NAMALWA (cell line): ENCODE data around the gene B3GNT2.
"Not testable (repeated sequence)": the region's sequence is repeated elsewhere in the genome, so short reads cannot be mapped to it uniquely, and the experiment has no call there.

ENCODE experiments used
- DNase-seq: peaks from one replicate; pipeline ENCODE4 v3.0.0-alpha.2; 2015; ENCODE audit warnings: low spot score

B3GNT2 gene

DNA sequence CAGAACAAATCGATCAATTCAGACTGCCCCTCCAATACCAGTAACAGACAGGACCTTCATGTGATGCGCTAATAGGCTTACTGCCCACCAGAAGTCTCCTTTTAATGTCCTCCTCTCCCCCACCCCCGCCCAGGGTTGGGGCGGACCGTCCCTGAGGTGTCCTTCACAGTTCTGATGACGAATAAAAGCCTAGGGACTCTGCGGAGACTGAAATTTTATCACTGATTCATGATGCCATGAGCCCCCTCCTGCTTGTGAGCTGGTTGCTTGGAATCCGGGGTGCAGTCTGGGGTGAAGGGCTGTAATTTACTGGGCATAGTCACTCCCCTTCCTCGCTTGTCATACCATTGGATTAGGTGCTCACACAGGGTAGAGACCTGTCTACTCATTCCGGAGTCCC lies 42.3 kb downstream of the B3GNT2 start:
- DNase-seq, result no peak

DNA sequence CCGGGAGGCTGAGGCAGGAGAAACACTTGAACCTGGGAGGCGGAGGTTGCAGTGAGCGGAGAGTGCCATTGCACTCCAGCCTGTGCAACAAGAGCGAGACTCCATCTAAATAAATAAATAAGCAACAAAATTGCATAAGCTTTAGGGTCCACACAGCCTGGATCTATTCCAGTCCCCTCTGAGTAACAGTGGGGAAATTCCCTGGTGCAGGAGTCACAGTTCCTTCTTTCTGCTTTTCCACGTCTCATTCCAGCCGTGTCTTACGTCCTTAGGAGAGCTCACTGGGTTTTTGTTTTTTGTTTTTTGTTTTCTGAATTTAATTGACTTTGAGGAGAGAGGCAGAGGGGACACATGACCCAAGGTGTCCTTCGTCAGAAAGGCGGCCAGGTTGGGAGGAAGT lies 44.6 kb downstream of the B3GNT2 start:
- DNase-seq, result no peak

DNA sequence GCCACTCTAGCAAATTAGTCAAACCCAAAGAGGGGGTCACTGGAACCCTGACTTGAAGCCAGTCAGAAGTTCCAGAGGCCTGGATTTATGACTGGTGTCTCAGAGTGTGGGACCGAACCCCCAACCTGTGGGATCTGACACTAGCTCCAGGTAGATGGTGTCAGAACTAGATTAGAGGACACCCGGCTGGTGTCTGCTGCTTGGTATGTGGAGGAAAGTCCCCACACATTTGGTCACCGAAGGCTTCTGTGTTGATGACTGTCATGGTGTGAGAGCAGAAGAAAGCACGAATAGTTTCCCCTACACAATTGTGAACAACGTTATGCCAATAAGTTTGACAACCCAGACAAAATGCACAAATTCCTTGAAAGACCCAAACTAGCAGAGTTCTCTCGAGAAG lies 48.1 kb downstream of the B3GNT2 start:
- DNase-seq, result no peak

DNA sequence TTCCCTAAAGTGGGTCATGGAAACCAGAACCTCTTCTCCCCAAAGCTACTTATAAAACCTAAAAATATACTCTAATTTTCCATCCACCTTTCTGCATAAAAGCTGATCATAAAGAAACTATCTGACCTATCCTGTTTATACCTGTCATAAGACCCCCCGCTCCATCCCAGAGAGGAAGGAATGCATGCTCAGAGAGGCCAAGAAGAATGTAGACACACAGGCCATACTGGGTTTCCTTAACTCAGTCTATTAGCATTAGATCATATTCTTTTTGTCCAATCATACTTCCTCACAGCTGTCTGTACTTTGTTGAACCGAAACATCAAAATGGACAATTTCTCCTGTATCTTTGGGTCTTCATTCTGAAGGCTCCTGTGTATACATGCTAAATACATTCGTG lies 52.3 kb downstream of the B3GNT2 start:
- DNase-seq, result no peak

DNA sequence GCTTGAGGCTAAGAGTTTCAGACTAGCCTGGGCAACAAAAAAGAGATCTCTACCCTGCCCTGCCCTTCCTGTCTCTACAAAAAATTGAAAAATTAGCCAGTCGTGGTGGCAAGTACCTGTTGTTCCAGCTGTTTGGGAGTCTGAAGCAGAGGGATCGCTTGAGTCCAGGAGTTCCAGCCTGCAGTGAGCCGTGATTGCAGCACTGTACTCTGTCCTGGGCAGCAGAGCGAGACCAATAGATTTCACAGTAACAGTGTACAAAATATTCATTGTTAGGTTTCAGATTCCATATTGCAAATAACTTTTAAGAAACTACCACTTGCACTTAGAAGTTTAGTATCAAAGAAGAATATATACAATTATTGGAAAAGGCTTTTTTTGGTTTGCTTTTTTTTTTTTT lies 54.3 kb downstream of the B3GNT2 start:
- no peak for DNase-seq

DNA sequence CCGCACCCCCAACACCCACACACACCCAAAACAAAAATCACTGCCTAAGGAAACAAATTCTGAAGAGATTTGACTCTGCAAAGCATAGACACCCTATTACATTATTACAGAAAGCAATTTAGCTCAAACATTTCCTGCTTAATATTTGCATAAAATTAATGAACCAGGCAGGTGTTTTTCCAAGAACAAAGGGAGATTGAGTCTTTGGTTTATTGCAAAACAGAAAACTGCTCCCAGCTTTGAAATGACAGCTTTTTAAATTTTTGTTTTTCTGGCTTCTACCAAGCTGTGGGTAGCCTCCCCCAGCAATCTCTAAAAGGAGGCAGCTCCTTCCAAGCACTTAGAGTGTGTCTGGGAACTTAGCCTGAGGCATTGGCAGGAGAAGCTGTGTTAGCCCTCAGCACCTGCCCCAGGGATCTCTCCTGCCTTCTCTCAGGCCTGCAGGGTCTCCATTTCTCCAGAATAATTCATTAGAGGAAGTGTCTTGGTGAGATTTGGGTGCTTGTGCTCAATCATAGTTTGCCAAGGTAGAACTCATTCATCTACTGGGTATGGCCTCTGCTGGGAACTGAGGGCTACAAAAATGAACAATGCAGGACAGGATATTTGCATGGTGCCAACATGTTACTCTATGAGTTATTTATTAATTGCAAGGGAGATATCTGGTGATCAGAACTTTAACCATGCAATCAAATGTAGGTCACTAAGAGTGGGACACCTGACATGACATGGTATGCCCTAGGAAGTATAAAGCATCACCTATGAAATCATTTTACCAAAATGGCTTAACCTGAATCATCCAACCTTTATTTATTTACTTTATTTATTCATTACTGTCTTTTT lies 58.7 kb downstream of the B3GNT2 start:
- no peak for DNase-seq

DNA sequence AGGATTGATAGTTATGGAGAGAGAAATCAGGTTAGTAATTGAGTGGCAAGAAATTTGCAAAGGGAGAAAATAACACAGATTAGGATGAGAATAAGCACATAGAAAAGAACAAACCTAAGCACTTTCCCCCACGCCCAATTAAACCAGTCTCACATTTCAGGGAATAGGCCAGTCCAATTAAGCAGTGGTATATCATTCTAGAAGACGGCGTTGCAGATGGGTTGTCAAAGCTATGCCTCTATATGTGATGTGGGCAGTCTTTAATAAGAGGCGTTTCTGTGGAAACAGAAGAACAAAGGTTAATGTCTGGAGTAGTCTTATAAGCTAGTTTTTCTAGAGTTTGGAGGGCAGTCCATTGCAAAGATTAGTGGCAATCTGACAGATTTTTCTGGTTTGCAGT lies 61.6 kb downstream of the B3GNT2 start:
- DNase-seq, result no peak

DNA sequence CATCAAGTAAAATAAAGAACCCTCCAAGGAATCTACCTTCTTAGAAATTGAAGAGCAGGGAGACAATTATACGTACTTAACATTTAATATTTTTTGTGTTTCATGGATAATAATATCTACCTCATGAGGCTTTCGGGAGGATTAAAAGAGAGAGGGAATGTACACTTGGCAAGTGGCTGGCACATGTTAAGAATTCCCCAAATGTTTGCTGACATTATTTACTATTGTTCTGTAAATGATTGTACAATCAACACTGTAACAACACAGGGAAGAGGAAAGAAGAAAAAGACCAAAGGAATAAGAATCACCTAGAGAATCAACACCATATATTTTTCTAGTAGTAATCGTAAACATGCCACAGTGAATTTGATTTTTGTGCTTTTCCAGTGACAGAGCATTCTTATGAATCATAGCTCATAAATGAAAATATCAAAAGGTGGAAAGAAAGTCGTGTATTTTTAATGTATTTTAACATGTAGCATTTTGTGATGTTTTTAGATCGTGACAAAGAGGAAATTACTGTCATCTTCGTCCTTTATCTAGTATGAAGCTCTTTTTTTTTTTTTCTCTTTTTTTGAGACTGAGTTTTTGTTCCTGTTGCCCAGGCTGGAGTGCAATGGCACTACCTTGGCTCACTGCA lies 67.3 kb downstream of the B3GNT2 start:
- DNase-seq, result no peak

DNA sequence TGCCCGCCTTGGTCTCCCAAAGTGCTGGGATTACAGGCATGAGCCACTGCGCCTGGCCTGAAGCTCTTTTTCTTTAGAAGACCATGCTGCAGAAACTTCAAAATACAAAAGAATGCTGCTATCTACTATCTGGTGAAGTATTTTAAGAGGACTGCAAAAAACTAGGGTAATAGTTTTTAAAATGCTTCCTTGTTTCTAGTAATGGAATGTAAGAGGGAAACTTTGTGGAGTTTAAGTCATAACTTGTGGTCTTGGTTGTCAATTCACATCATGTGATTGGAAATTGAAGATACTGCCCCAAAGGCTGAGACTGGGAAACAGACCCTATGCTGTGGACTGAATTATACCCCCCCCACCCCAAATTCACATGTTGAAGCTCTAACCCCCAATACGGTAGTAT lies 68.3 kb downstream of the B3GNT2 start:
- no peak for DNase-seq

DNA sequence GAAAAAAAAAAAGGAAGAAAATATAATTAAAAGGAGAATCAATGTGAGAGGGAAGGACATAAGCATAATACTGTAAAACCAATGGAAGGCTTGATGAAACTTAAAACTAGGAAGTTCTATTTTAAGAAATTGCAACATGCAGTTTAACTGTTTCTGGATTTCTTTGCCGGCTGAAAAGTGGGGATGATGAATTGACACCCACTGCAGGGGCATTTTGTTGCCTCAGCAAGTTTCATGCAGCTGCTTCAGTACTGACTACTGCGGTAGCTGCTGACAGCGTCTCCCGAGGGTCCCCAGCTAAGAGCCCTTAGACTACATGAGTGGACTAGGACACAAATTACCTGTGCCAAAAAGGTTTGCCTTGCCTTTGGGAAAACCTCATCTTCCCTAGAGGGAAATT lies 69.2 kb downstream of the B3GNT2 start:
- no peak for DNase-seq

DNA sequence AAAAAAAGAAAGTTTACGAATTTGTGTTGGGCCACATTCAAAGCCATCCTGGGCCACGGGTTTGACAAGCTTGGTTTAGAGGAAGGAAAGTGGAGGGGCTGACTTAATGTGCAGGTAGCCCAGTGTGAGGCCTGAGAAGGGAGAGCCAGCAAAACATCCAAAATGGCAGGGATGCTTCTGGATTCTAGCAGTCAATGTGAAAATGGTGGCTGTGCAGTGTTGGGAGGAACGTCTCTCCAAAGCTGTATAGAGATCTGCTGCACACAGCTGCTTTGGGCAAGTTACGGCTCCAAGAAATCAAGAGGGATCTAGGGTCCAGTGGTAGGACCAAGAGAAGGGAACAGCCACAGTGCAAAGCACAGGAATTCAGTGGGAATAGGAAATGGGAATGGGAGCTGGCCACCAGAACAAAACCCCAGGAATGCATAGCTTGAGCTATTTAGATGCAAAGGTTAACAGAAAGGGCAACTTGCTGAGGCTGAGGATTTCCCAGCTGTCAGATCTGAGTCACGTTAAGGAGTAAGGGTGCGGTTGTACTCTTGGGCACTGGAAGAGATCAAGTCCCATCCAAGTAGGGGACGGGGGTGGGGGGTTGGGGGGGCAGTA lies 70.6 kb downstream of the B3GNT2 start:
- DNase-seq, result no peak

DNA sequence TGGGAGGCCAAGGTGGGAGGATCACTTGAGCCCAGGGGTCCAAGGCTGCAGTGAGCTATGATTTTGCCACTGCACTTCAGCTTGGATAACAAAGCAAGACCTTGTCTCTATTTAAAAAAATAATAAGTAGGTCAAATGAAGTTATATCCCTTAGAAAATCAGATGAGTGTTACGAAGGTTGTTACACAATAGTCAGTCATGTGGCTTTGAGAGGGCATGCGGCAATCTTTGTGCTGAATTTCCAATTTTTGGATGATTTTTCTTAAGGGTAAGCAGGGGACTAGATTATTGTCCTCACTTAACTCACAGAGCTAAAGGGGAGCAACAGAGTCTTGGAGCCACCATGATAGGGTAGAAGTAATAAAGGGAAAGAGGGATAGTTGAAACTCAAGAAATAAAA lies 71.8 kb downstream of the B3GNT2 start:
- no peak for DNase-seq

DNA sequence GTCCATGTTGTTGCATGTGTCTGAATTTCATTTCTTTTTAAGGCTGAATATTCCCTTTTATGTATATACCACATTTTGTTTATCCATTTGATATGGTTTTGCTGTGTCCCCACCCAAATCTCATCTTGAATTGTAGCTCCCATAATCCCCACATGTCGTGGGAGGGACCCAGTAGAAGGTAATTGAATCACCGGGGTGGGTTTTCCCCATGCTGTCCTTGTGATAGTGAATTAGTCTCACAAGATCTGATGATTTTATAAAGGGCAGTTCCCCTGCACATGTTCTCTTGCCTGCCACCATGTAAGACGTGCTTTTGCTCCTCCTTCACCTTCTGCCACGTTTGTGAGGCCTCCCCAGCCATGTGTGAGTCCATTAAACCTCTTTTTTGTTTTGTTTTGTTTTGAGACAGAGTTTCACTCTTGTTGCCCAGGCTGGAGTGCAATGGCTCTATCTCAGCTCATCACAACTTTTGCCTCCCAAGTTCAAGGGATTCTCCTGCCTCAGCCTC lies 72.8 kb downstream of the B3GNT2 start:
- DNase-seq, result not testable (repeated sequence)

DNA sequence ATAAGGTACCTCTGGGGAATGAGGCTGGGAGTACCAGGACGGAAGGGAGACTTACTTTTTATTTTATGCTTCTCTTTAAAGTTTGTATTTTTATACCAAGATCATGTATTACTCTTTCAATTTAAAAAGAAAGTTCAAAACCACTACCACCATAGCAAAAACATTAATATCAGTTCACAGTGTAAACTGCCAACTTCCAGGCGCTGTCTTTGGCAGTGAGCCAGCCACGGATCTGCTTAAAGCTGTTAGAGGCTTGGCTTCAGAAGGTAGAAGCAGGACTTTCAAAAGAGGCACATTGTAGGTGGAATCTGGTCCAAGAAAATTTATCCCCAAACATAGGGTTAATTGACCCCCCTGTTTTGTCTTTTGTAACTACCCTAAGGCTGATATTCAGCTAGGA lies 74.8 kb downstream of the B3GNT2 start:
- DNase-seq, result no peak
